ENCODE measurements around the gene FBXO33.

- TF ChIP-seq CTCF (conservative IDR thresholded peaks at IDR 0.05), result no peak
- no peak for TF ChIP-seq ZFX (IDR thresholded peaks at IDR 0.05)
Observed at GRCh38 chr14:39422243-39422642, 10.0 kb downstream of the FBXO33 start.

Data from C4-2B (cell line).